HEK293T (cell line): ENCODE results near the gene ERCC6.

Source experiments
- BHLHE40 ChIP-seq: fragments of 450-650 bp; IDR thresholded peaks from 2 replicates; pipeline ENCODE4 v1.6.1; 2016; ENCODE audit warnings: mild to moderate bottlenecking, moderate library complexity, borderline replicate concordance
- ELF4 ChIP-seq: fragments of 450-650 bp; IDR thresholded peaks from 2 replicates; pipeline ENCODE4 v1.6.1; 2017; ENCODE audit warnings: antibody characterized with exemption
- FOXK2 ChIP-seq: fragments of 450-650 bp; IDR thresholded peaks from 2 replicates; pipeline ENCODE4 v1.6.1; 2016; ENCODE audit warnings: mild to moderate bottlenecking
- FOXM1 ChIP-seq: fragments of 450-650 bp; IDR thresholded peaks from 2 replicates; pipeline ENCODE4 v1.6.1; 2017; ENCODE audit warnings: mild to moderate bottlenecking, borderline replicate concordance
- HDGF ChIP-seq: fragments of 450-650 bp; IDR thresholded peaks from 2 replicates; pipeline ENCODE4 v1.6.1; 2017; ENCODE audit warnings: antibody characterized with exemption, borderline replicate concordance
- L3MBTL2 ChIP-seq: fragments of 450-650 bp; conservative IDR thresholded peaks from 2 replicates; pipeline ENCODE4 v1.6.1; 2016; ENCODE audit warnings: mild to moderate bottlenecking
- LEF1 ChIP-seq: fragments of 450-650 bp; IDR thresholded peaks from 2 replicates; pipeline ENCODE4 v1.6.1; 2017; ENCODE audit warnings: mild to moderate bottlenecking, borderline replicate concordance
- NFRKB ChIP-seq: fragments of 450-650 bp; IDR thresholded peaks from 2 replicates; pipeline ENCODE4 v1.6.1; 2016; ENCODE audit warnings: mild to moderate bottlenecking, moderate library complexity
- SUZ12 ChIP-seq: fragments of 450-650 bp; IDR thresholded peaks from 2 replicates; pipeline ENCODE4 v1.6.1; 2016; ENCODE audit warnings: mild to moderate bottlenecking
- TARDBP ChIP-seq: fragments of 450-650 bp; IDR thresholded peaks from 2 replicates; pipeline ENCODE4 v1.6.1; 2016
- ZNF384 ChIP-seq: fragments of 450-650 bp; IDR thresholded peaks from 2 replicates; pipeline ENCODE4 v1.6.1; 2016

GRCh38 chr10:49569031-49569631 is 30.2 kb upstream of the ERCC6 start:
- TF ChIP-seq L3MBTL2 (no peak), TARDBP (no peak), NFRKB (no peak), FOXM1 (no peak), BHLHE40 (no peak), SUZ12 (no peak), HDGF (no peak), ZNF384 (no peak), FOXK2 (no peak), ELF4 (no peak), LEF1 (no peak)
